ENCODE measurements around the gene TC2N.
"Not testable (repeated sequence)": the region's sequence is repeated elsewhere in the genome, so short reads cannot be mapped to it uniquely, and the experiment has no call there.

The TC2N gene

DNA sequence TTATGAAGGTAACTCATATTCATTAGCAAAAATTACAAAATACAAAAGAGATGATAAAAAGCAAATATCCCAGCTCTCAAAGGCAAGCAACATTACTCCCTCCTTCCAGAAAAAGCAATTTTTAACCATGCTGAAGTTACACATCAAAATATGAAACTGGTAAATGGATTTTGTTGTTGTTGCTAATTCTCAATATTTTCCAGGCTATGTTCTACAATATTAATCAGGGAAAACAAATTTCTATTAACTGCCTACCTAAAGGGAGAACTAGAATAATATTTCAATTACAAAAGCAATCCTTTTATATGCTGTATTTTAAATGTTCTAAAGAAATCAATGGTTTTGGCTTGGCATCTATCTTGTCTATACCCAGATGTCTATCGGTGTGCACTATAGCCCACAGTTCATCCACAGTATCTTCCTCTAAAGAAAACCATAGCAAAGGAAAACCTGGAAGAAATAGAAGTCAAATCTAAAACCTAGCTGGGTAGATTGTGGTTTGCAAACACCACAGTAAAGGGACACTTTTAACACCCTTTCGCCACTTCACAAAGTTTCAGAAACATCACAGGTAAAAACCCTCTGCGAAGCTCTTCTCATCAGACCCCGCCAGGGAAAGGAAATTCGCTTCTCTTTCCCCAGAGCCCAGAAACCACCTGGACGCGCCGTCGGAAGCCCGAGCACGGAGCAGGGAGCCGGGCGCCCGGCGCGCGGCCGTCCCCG, 32.0 kb downstream of the TC2N start:
- no peak for DNase-seq (ENCODE audit: insufficient read length, low spot score)
- FAIRE-seq, result no peak

DNA sequence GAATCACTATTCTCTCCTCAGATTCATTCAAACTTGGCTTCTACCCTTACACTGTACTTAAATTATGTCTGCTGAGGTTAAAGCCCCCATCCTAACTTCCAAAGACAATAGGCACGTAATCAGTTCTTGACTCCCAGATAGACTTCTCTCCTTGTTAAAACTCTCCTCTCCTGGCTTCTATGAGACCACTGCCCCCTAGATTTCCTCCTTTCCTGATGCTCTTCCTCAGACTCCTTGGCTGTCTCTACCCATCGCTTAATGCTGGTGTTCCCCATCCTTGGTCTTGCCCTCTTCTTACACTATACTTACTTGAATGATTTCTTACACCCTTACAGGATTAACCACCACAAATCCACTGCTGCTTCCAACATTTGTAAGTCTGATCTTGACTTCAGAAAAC, 32.8 kb downstream of the TC2N start:
- DNase-seq (ENCODE audit: insufficient read length, low spot score) (no peak), FAIRE-seq (no peak)

GRCh38 chr14:91831337-91831736, 36.0 kb downstream of the TC2N start:
- no peak for FAIRE-seq
- DNase-seq (ENCODE audit: insufficient read length, low spot score), result no peak

DNA sequence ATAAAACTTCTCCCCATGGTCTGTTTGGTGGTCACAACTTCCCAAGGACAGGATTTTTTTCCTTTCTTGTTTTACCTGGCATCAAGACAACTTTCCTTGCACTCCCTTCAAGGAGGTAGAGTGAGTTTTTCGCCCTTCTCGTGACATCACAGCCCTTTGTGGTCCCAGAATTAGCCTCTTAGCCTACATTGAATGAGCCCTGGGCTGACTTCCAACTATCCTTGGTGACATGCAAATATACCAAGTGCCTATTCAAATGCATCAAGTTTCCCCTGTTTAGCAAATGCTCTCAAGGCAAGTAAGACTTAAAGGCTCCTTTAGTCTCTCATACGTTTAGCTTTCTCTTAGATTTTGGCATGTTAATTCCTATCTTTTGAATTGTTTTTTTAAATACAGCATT, 36.6 kb downstream of the TC2N start:
- DNase-seq (ENCODE audit: insufficient read length, low spot score) (no peak), FAIRE-seq (no peak)

DNA sequence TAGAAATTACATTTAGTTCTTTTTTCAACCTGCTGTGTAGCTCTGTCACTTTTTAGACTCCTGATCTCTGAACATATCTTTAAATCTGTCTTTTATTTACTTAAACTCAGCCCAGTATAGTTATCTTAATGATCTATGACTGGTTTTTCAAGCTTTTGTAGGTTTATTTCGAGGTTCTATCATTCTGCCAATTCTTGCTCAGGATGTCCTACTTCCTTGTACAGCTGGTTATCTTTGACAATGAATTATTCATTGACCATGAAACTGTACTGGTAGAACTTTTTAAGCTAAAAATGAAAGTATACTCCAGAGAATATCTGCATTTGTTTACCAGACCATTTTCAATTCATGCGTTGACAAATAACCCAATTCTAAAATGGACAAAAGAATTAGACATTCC, 37.8 kb downstream of the TC2N start:
- no peak for DNase-seq (ENCODE audit: insufficient read length, low spot score)
- no peak for FAIRE-seq

- no peak for FAIRE-seq
These were observed 39.6 kb downstream of the TC2N start for GRCh38 chr14:91827746-91828145.

DNA sequence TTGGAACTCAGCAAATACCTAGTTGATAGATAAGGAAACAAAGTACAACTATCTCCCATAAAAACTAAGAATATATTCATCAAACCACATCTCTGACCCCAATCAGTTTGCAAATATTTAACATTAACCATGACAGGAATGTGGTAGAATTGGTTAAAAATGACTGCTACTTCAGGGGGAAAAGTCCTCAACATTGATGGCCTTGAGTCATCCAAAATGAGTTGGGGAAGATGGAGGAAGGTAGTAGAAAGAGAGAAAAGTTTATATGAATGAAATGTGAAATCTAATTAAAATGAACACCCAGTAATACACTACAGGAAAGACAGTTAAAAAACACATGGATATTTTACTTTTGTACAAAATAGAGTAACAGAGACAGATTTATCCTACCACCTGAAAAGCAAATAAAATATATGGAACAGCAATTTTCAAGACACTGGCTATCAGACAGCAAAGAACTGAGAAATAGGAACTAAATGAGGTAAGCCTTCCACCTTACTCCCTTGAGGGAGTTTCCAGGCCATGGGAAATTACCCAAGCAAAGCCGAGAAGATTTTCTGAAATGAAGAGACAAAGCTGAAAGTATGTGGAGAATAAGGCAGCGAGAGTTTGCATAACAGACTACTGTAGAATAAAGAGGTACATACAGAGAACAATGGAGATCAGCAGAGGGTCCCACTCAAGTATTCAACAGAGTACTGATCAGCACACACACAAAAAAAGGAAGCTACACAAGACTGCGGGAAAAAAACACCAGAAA, 49.6 kb downstream of the TC2N start:
- DNase-seq (ENCODE audit: insufficient read length, low spot score), result no peak
- no peak for FAIRE-seq

More at GRCh38 chr14:91827746-91828145, 39.6 kb downstream of the TC2N start:
- no peak for DNase-seq (ENCODE audit: insufficient read length, low spot score)

DNA sequence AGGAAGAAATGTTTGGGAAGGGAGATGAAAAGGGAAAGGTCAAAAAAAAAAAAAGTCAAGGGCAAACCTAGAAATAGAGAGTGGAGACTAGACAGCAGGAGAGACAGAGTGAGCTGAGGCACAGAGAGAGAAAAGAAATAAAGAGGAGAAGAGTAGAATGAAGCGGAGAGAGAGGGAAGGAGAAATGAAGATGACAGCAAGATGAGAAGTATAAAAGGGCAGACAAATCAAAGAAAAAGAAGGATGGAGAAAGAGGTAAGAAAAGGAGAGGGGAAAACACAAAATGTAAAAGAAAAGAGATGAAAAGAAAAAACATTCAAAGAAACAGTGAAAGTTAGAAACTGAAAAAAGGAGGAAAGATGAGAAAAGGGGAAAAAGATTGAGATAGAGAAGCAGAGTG, 53.0 kb downstream of the TC2N start:
- DNase-seq (ENCODE audit: insufficient read length, low spot score) (no peak), FAIRE-seq (no peak)

GRCh38 chr14:91810699-91811098, 56.6 kb downstream of the TC2N start:
- DNase-seq (ENCODE audit: insufficient read length, low spot score) (no peak), FAIRE-seq (no peak)

GRCh38 chr14:91806716-91807115, 60.6 kb downstream of the TC2N start:
- DNase-seq (ENCODE audit: insufficient read length, low spot score), result no peak
- FAIRE-seq, result no peak

DNA sequence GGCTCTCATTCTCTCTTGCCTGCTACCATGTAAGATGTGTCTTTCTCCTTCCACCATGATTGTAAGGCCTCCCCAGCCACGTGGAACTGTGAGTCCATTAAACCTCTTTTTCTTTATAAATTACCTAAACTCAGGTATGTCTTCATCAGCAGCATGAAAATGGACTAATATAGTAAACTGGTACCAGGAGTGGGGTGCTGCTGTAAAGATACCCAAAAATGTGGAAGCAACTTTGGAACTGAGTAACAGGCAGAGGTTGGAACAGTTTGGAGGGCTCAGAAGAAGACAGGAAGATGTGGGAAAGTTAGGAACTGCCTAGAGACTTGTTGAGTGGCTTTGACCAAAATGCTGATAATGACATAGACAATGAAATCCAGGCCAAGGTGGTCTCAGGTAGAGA, 61.2 kb downstream of the TC2N start:
- not testable (repeated sequence) for DNase-seq (ENCODE audit: insufficient read length, low spot score); FAIRE-seq

GRCh38 chr14:91805659-91806058, 61.7 kb downstream of the TC2N start:
- FAIRE-seq, result no peak

GRCh38 chr14:91801358-91801757, 66.0 kb downstream of the TC2N start:
- no peak for DNase-seq (ENCODE audit: insufficient read length, low spot score)
- no peak for FAIRE-seq

More at GRCh38 chr14:91805659-91806058, 61.7 kb downstream of the TC2N start:
- no peak for DNase-seq (ENCODE audit: insufficient read length, low spot score)

- FAIRE-seq (no peak), DNase-seq (ENCODE audit: insufficient read length, low spot score) (no peak)
These were observed 70.6 kb downstream of the TC2N start for GRCh38 chr14:91796617-91797347.

GRCh38 chr14:91793704-91794103, 73.6 kb downstream of the TC2N start:
- FAIRE-seq (no peak), DNase-seq (ENCODE audit: insufficient read length, low spot score) (no peak)

DNA sequence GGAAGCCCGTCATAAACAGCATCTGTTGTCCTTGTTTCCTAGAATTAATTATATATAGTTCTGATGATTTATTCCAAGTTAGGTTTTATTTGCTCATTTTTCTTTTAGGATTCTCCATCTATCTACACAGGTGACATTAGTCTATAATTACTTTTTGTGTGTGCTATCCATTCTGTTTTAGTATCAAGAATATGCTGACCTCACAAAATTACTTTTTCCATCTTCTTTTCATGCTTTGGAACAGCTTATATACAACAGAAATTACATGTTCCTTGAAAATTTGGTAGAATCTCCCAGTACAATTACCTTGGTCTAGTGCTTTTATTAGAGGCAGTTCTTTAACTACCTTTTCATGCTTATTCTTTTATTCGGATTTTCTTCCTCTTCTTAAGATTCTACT, 81.1 kb downstream of the TC2N start:
- DNase-seq (ENCODE audit: insufficient read length, low spot score), result no peak
- no peak for FAIRE-seq

DNA sequence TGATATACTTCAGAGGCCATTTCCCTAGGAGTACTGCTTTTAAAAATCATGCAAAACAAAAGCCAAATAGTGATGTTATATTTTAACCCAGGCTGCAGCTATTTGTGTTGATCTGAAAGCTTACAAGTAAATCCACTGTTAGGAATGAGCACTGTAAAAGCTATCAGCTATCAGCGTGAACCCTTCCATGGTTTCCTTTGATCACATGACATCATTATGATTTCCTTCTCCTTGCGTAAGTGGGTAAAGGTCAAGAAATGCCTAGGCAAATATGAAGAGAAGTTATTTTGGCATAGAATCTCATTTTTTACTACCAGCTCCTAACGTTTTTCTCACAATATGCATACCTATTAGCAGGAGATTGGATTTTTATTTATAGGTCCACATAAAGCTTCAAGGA, 86.9 kb downstream of the TC2N start:
- DNase-seq (ENCODE audit: insufficient read length, low spot score), result no peak
- no peak for FAIRE-seq

DNA sequence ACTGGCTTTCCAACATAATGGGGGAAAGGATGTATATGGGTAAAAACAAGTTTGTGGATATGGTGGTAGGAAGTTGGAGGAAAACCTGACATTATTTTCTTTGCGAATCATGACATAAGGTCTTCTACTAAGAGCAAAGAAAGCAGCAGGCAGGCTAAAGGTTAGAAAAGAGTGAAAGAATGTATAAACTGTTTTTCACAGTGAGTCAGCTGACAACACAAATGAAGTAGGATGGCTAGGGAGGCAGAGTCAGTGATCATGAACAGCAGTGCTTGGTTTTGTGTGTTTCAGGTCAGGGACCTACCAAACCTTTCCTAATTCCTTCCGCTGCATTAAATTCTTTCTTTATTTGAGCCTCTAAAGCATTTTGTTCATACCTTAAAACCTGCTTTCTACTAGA, 89.1 kb downstream of the TC2N start:
- DNase-seq (ENCODE audit: insufficient read length, low spot score) (no peak), FAIRE-seq (no peak)

DNA sequence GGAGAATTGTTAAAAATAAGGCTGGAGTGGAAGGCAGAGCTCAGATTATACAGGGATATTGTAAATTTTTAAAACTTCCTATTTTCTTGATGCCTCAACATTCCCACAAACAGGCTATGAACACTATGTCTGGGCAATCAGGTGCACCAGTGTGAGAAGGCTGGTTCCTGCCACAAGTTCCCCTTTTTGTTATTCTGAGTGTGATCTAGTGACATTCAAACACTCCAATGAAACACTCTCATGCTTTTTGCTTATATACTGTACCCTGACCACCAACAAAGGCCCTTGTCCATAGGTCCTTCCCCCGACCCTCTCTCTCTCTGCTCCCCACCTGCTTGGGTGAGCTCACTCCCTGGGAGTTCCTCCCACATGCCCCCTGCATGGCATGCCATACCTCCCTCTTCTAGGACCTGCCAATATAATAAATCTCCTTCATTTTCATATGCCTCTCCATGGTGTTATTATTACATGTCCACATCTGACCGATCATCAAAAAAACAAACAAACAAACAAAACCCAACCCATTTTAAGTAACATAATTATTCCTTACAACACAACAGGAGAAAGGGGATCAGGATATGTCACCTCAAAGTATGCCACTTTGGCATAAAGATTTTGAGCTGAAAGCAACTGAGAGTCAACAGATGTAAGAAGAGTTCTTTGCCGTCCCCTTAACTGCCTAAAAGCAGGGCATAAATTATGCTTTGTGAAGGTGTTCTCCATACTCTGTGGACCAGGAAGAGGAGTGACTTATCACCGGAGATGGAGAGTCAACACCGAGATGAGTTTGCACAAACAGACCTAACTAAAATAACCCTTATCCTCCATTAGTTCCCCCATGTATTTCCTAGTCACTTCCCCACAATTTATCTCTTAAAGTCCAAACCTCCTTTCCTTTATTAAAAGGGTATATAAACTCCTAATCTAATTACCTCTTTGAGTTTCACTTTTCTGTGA, 92.9 kb downstream of the TC2N start:
- DNase-seq (ENCODE audit: insufficient read length, low spot score), result no peak
- no peak for FAIRE-seq

DNA sequence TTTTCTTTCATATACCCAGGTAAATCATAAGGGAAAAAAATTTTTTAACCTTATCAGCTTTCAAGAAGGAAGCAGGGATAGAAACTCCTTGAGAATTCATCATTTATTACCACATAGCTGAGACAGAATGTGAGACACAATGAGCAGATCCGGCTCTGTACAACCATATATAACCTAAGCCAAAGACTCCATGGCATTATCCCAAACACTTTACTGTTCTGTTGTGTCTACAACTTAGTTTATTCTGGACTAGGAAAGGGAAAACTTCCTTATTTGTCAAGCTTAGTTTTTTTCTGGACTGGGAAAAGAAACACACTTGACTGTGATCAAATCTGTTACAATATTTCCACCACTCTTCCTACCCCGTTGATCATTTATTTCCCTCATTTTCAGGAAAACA, 97.2 kb downstream of the TC2N start:
- FAIRE-seq, result no peak
- DNase-seq (ENCODE audit: insufficient read length, low spot score), result no peak
